ENCODE data around the gene DCBLD2. TPM values are rescaled to one million over a fixed set of nuclear protein-coding genes. Genes with fewer than 3 reads are reported as not detected.

Gene DCBLD2
- total RNA-seq, 2 donors from 2014 or later: 33.8 to 37.4 TPM

DNA sequence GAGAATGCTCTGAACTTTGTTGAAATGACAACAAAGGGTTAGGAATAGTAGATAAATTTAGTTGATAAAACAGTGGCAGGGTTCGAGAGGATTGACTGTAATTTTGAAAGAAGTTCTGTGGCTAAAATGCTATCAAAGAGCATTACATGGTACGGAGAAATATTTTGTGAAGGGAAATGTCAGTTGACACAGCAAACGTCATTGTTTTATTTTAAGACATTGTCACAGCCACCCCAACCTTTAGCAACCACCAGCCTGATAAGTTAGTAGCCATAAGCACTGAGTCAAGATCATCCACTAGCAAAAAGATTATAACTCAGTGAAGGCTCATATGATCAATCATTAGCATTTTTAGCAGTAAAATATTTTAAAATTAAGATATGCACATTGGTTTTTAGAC lies 147.0 kb downstream of the DCBLD2 start:
- no peak for DNase-seq (ENCODE audit: low spot score)
- TF ChIP-seq, protein P1, sequence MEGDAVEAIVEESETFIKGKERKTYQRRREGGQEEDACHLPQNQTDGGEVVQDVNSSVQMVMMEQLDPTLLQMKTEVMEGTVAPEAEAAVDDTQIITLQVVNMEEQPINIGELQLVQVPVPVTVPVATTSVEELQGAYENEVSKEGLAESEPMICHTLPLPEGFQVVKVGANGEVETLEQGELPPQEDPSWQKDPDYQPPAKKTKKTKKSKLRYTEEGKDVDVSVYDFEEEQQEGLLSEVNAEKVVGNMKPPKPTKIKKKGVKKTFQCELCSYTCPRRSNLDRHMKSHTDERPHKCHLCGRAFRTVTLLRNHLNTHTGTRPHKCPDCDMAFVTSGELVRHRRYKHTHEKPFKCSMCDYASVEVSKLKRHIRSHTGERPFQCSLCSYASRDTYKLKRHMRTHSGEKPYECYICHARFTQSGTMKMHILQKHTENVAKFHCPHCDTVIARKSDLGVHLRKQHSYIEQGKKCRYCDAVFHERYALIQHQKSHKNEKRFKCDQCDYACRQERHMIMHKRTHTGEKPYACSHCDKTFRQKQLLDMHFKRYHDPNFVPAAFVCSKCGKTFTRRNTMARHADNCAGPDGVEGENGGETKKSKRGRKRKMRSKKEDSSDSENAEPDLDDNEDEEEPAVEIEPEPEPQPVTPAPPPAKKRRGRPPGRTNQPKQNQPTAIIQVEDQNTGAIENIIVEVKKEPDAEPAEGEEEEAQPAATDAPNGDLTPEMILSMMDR (IDR thresholded peaks at IDR 0.05): no peak
- Histone ChIP-seq H3K9me3 (no peaks in the 10 kb centered on the region), H3K4me3 (no peak overlapping the region), H3K27ac (peak overlapping the region in 1 of 2 donors; percentile 12), H3K36me3 (no peaks in the 10 kb centered on the region), H3K4me1 (ENCODE audit: control insufficient read depth in 1 of 2, low read depth in 2 of 2) (peaks cover 0 to 22% of the 10 kb centered on the region in 2 donors), H3K27me3 (replicated peaks; ENCODE audit: insufficient read depth) (no peaks in the 10 kb centered on the region)
- ATAC-seq (ENCODE audit: insufficient number of reproducible peaks, low FRiP score, low read depth): peak; percentile 54

DNA sequence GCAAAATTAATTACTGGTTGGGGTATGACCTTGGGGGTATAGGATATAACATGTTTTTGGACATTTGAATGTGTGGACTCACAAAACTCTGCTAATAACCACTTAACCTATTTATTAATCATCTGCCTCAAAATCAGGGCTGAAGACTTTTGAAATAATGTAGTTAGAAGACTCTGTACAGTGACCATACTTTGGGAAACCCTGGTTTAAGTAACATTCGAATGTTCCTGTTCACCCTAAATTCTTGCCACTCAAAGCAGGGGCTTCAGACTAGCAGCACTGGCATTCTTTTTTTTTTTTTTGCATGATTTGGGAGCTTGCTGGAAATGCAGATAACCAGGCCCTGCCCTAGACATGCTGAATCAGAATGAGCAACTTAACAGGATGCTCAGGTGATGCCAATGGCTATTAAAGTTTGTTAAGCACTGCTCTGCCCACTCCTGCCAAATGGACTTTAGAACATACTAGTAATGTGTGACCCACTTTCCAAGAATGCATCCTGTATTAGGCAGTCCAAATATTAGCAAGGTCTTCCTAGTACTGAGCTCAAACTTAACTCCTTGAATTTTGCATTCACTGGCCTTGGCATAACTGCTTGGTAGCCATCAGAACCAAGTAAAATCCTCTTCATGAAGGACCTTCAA lies 151.1 kb downstream of the DCBLD2 start:
- no peak overlapping the region for H3K4me3 ChIP-seq
- H3K9me3 ChIP-seq: no peaks in the 10 kb centered on the region
- DNase-seq (ENCODE audit: low spot score) (no peak), ATAC-seq (ENCODE audit: insufficient number of reproducible peaks, low FRiP score, low read depth) (peak; percentile 61)
- no peaks in the 10 kb centered on the region for H3K36me3 ChIP-seq
- no peaks in the 10 kb centered on the region for H3K27me3 ChIP-seq (replicated peaks; ENCODE audit: insufficient read depth)
- no peak overlapping the region for H3K27ac ChIP-seq
- TF ChIP-seq, protein P1 (IDR thresholded peaks at IDR 0.05): no peak
- peaks cover 0 to 16% of the 10 kb centered on the region in 2 donors for H3K4me1 ChIP-seq (ENCODE audit: control insufficient read depth in 1 of 2, low read depth in 2 of 2)

DNA sequence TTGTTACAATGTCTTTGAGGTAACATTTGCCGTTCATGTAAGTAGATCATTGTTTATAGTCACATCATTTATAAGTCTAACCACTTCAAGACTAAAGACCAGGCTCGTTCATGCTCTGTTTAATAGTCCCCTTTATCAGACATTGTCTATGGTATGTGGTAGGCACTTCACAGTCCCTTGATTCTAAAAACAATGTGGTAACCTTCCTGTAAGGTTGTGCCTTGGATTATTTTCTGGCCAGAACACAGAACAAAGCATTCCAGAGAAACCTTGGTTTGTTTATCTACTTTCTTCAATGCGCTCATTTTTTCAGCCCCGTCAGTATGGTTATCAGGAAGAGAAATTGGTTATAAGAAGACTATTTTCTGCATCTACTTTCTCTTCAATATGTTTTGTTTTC lies 154.6 kb downstream of the DCBLD2 start:
- TF ChIP-seq, protein P1 (IDR thresholded peaks at IDR 0.05): no peak
- H3K9me3 ChIP-seq: no peaks in the 10 kb centered on the region
- H3K4me3 ChIP-seq: no peak overlapping the region
- DNase-seq (ENCODE audit: low spot score) (no peak), ATAC-seq (ENCODE audit: insufficient number of reproducible peaks, low FRiP score, low read depth) (no peak)
- H3K4me1 ChIP-seq (ENCODE audit: control insufficient read depth in 1 of 2, low read depth in 2 of 2): peaks cover 0 to 3% of the 10 kb centered on the region in 2 donors
- H3K27ac ChIP-seq: no peak overlapping the region
- H3K36me3 ChIP-seq: no peaks in the 10 kb centered on the region
- H3K27me3 ChIP-seq (replicated peaks; ENCODE audit: insufficient read depth): no peaks in the 10 kb centered on the region

DNA sequence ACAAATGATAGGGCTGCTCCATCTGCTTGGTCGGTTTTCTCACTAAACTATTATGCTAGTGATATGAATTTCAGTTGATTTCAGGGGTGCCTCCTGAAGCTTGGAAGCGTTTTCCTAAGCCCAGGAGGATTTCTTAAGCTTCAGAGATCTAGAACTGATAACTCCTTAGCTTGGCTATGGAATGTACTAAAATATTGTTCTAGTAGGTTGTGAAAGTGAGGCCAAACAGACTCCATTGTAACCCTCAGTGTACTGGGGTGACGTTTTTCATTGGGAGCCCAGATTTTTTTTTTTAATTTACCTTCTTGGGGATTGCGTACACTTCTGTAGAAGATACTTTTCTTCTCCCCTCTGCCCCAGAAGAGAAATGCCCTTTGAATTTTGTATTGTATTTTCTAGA lies 155.4 kb downstream of the DCBLD2 start:
- Histone ChIP-seq H3K9me3 (no peaks in the 10 kb centered on the region), H3K27ac (no peak overlapping the region), H3K27me3 (replicated peaks; ENCODE audit: insufficient read depth) (no peaks in the 10 kb centered on the region), H3K4me1 (ENCODE audit: control insufficient read depth in 1 of 2, low read depth in 2 of 2) (peaks cover 0 to 3% of the 10 kb centered on the region in 2 donors), H3K4me3 (no peak overlapping the region), H3K36me3 (no peaks in the 10 kb centered on the region)
- DNase-seq (ENCODE audit: low spot score) (no peak), ATAC-seq (ENCODE audit: insufficient number of reproducible peaks, low FRiP score, low read depth) (no peak)
- TF ChIP-seq, protein P1 (IDR thresholded peaks at IDR 0.05): no peak

Other genes with a start within 250 kb of the DCBLD2 start
- 10 to 100 TPM; 12.0 to 16.9 TPM for gene ST3GAL6, start 138.4 kb downstream of the DCBLD2 start, total RNA-seq